ENCODE results near the gene SPEF1. TPM values are rescaled to one million over a fixed set of nuclear protein-coding genes. Genes with fewer than 3 reads are reported as not detected.

The SPEF1 gene
- total and polyA plus RNA-seq, 2 of the 13 experiments (the other 11 are each of a cell fraction or from before 2014, with no cell fraction given): 0.11 to 0.27 TPM

DNA sequence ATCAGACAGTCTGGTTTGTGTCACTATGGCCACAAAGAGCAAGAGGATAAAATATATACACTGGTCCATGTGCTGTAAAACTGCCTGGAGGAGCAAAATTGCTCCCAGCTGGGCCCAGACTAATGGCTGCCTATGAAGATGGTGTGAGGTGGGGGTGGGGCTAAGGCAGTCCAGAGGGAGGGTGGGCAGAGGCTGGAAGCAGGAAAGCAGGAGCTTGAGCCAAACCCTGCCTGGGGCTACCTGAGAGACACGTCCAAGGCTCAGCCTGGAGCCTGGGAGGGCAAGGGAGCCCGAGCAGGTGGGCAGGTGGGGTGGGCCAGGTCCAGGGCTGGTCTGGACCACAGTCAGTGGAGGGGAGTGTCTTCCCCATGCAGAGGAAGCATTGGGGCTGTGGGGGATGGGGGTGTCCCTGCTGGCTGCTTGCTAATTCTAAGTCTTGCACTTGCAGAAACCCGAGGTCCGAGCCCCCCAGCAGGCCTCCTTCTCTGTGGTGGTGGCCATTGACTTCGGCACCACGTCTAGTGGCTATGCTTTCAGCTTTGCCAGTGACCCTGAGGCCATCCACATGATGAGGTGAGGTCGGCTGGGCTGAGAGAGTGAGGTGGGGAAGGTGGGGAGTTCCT is 39.3 kb downstream of the SPEF1 start:
- Histone ChIP-seq H3K27me3 (ENCODE audit: control insufficient read depth in 1 of 2, insufficient read depth in 2 of 2, low read length in 2 of 2) (peaks cover 10 to 36% of the 10 kb centered on the region in 2 experiments), H3K9ac (ENCODE audit: insufficient read depth, low read depth, low read length) (no peak overlapping the region), H3K36me3 (replicated peaks in 1 of 2; ENCODE audit: control insufficient read depth in 1 of 2, insufficient read depth in 2 of 2, low read length in 2 of 2) (no peaks in the 10 kb centered on the region), H3K4me2 (ENCODE audit: low read depth, low read length) (no peak overlapping the region), H3K4me3 (replicated peaks in 1 of 3; ENCODE audit: insufficient read depth in 1 of 3, low read depth in 2 of 3, low read length in 3 of 3) (no peak overlapping the region), H3K79me2 (ENCODE audit: insufficient read depth, low read length) (no peaks in the 10 kb centered on the region), H4K20me1 (ENCODE audit: insufficient read depth, low read length) (no peaks in the 10 kb centered on the region), H3K9me3 (ENCODE audit: low read length) (no peaks in the 10 kb centered on the region), H3K4me1 (ENCODE audit: insufficient read depth, low read length) (peaks cover 62% of the 10 kb centered on the region), H2AFZ (ENCODE audit: low read length) (no peak overlapping the region), H3K27ac (ENCODE audit: extremely low read length, insufficient read depth, low read length) (no peak overlapping the region)
- CTCF ChIA-PET (ENCODE audit: low intra/inter-chr PET ratio, low total read pairs): no interaction called here
- ATAC-seq (no peak), DNase-seq (ENCODE audit: low spot score) (no peak), FAIRE-seq (no peak)
- WGBS (ENCODE audit: low lambda C conversion rate): 2% methylated on average over 4 of the region's 7 CpGs
- in situ Hi-C loops (cut with HindIII; ENCODE audit: extremely low pct_ligation_motif_present, low pct_unique_long_range_greater_than_20kb): no loop called here
- BruUV-seq (replicated peaks): no TSS peak
- TF ChIP-seq ATF6 (CRISPR knock-in tag; conservative IDR thresholded peaks at IDR 0.05): no peak
- no peak for TF ChIP-seq DNMT3B (CRISPR knock-in tag; conservative IDR thresholded peaks at IDR 0.05)
- no peak for TF ChIP-seq ZNF800 (CRISPR knock-in tag; IDR thresholded peaks at IDR 0.05)
- TF ChIP-seq NRL (CRISPR knock-in tag; IDR thresholded peaks at IDR 0.05; ENCODE audit: borderline replicate concordance): peak; percentile 43; the same call in 1 of the 2 replicates
- TF ChIP-seq ZNF501 (CRISPR knock-in tag; IDR thresholded peaks at IDR 0.05): no peak
- no peak for TF ChIP-seq ZBTB20 (CRISPR knock-in tag; IDR thresholded peaks at IDR 0.05; ENCODE audit: borderline replicate concordance, low read depth)
- intact Hi-C loops (cut with micrococcal nuclease; ENCODE audit: unreplicated experiment): no loop called here
- POLR2A ChIA-PET: interaction anchor here (2.7 kb wide), 1 partner anchor 8 kb away, joined by 13 read pairs; no protein-coding TSS in a partner anchor
